Measurements from ENCODE around the gene TUBE1.
A peak's percentile ranks its signal among the peaks of the same experiment; 100 is the strongest.
"Not testable (repeated sequence)": the region's sequence is repeated elsewhere in the genome, so short reads cannot be mapped to it uniquely, and the experiment has no call there.

TUBE1 gene

DNA sequence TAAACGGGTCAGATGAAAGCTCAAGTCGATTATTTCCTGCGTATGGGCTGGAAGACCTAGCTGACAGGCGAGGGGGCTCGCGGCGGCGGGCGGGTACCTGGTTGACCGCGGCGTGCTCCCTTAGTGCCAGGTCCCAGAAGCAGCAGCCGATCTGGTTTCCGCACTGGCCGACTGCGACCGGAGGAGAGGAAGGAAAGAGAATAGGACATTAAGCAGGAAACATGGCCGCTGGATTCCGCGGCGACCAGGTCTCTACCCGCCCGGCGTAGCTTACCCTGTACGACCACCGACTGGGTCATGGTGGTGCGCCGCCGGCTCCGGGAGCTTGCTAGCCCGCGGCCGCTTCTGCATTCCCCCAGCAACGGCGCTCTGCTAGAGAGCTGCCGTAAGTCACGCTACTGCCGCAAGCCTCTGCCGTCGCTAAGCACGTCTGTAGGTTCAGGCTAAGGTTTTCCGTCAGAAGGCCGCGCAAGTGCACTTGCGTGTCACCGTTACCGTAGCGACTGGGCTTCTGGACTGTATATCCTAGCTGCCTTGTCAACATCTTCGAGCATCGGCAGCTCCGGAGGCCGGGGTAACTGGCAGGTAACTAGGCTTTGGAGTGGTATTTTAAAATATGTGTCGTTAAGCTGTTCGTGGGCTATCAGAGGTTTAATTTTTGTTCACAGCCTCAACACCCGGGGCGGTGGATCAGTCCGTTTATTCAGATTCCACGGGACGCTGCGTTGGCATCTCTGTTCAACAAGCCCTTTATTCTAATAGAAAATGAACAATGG lies at the start of gene TUBE1, which contains the start of gene FAM229B:
Gene TUBE1, minus strand, starts transcription at position 347 of the 776 bp plus-strand sequence. Its CDS starts 48 bp downstream, at position 299.
Gene FAM229B, plus strand, starts transcription at position 456 of the 776 bp plus-strand sequence. CDS start 11,693 bp downstream, outside the sequence.
- peak; percentile 88 to 94 for DNase-seq

DNA sequence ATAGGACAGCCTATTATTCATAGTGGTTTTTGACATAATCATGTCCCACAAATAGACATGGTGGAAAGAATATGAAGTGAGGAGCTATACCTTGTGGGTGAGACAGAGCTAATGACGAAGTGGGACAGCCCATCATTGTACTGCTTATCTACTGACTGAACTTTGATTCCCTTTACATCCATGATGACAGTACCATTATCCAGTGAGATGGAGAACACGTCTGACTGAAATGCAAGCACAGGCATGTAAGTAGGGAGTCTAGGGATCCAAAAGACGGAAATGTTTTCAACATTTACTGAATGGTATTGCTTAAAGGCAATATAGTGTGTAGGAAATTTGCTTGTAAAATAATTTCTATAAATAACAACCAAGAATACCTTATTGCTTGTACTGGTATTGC lies 43.6 kb upstream of the TUBE1 start:
- DNase-seq, result no peak

- no peak for DNase-seq
Observed at GRCh38 chr6:112128208-112128607, 40.9 kb upstream of the TUBE1 start.

DNA sequence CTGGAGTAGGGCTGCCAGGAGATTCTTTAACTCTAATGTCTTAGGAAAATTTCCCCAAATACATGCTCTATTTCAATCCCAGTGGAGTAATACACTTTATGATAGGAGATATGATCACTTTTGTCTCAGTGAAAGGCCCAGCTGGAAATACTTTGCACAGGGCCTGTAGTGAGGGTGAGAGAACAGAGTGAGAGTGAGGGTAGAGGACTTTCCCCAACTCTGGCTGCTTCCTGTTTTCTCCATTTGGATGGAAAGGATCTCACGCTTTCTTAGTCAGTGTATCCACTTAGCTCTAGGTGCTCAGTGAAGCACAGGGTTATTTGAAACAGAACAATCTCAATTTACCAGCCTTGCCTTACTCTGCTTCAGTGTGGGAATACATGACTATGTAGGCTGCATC lies 36.7 kb upstream of the TUBE1 start:
- no peak for DNase-seq

DNA sequence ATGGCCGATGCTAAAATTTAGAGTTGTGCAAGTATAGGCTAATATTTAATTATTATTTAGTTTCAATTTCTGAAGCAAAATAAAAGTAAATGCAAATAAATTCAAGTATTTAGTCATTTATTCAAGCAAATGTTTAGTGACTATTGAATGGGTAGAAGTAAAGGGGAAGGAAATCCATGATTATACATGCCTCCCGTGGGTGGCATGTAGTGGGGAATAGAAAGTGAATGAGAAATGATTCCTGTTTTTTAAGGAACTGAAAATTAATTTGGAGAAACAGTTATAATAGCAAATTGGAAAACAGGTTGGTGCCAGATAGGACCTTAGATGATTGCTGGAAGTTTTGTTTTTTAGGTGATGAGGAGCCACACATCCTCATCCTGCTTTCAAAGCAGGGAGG lies 35.5 kb upstream of the TUBE1 start:
- DNase-seq, result no peak

GRCh38 chr6:112118034-112118433 lies 30.8 kb upstream of the TUBE1 start:
- DNase-seq, result no peak

DNA sequence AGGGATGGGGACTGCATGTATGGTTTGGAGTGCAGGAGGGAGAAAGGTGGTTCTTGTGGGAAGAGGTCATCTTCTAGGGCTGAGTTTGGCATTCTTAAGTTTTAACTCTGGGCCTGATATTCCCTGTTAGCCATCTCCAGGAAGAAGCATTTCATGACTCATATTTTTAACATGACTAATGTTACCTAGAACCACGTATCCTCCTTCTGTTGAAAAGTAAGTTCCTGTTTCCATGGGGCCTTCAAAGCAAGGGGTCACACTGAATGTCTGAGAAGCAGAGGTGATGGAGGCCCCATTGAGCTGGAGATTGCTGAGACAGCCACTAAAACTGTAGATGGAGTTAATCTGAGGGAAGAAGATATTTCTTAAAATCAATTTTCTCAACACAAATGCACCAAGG lies 30.3 kb upstream of the TUBE1 start:
- no peak for DNase-seq

- no peak for DNase-seq
Observed at GRCh38 chr6:112116221-112116620, 28.9 kb upstream of the TUBE1 start.

DNA sequence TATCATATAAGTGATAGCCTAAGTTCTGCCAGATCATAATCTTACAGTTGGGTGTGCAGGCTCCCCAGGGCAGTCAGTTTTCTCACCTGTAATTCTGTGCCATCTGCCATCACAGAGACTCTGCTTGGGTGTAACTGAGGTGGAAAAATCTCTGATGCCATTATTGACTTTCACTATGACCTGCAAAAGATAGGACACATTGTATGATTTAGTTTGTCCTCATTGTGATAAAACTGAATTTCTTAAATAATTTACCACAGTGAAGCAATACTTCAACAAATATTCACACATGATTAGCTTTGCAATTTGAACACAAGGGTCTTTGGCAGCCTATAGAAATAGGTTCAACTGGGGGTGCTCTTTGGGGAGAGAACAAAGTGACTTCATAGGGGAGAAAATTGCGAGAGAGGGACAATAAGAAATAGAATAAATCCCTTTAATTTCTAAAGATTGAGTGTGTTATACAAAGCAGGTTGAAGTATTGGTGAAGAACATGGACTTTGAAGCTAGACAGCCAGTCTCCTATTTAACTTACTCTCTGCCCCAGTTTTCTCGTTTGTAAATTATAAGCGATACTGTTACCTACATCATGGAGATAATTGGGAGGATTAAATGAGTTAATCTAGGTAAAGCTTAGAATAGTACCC lies 27.4 kb upstream of the TUBE1 start:
- no peak for DNase-seq

- DNase-seq, result no peak
Observed at GRCh38 chr6:112113918-112114317, 26.6 kb upstream of the TUBE1 start.

GRCh38 chr6:112113431-112113830 lies 26.1 kb upstream of the TUBE1 start:
- DNase-seq, result no peak

DNA sequence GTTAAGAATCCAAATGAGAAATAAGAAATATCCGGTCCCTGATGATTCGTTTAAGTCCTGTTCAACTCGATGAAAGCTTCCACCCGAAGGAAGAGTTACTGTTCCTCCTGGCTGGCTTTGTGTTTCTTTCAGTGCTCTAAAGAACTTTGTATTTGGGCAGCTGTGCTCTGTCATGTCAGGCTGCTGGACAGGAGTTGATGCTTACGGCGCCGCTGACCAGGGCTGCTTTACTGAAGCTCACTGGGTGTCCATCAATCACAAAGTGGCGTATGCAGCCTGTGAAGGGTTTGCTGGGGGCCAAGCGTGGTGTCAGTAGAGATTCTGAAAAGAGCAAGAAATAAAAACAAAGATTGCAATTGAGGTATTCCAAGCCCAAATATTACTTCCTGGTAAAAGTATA lies 22.0 kb upstream of the TUBE1 start:
- DNase-seq, result no peak

DNA sequence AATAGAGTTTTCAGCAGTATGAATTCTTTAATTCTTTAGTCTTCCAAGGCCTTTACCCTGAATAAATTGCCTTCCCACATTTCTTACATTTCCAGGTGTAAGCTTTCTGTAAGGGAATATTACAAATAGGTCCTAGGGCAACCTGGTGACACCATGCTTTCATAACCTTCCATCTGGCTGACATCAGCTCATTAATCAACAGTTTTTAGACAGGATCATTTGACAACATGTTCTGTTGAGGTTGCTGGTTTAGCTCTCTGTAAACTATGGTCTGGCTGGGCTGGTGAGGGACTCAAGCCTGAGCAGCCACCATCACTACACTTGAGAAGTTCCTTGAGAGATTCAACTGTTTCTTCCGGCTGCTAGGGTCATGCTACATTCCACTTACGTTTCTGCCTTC lies 19.3 kb upstream of the TUBE1 start:
- DNase-seq, result no peak

GRCh38 chr6:112106026-112106425 lies 18.7 kb upstream of the TUBE1 start:
- DNase-seq, result not testable (repeated sequence)

DNA sequence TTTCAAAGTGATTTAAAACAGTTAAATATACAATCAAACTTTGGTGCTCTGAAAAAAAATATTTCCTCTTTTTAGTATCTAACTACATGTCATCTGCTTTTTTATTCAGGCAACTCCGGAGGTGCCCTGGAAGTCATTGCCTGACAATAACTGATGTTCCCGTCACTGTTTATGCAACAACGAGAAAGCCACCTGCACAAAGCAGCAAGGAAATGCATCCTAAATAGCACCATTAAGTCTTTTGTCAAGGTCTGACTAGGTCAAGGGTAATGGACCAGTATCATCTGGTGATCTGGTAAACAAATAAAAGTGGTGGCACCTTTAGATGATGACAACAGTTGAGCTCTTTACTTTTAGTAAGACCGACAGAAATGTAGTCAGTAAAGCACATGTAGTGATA lies 13.3 kb upstream of the TUBE1 start:
- DNase-seq, result peak in 1 of 2 experiments; percentile 20

DNA sequence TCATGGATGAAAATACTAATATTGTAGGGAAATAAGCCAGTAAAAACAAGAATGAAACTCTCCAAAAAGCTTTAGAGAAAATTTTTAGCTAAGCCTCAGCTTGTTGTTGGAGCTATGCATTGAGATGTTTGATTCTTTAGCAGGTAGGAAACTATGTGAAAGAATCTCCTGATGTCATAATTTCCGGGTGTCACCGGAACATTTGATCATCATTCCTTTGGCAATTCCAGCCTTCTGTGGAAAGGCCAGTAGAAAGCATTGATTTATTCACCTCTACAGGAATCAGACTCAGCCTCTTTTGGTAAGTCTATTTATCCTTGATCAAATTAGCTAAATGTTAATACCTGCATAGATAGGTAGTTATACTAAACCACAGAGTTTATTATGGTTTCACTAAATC lies 9.6 kb upstream of the TUBE1 start:
- DNase-seq, result no peak

- no peak for DNase-seq
Observed at GRCh38 chr6:112087916-112088315, 634 bp upstream of the TUBE1 start.

DNA sequence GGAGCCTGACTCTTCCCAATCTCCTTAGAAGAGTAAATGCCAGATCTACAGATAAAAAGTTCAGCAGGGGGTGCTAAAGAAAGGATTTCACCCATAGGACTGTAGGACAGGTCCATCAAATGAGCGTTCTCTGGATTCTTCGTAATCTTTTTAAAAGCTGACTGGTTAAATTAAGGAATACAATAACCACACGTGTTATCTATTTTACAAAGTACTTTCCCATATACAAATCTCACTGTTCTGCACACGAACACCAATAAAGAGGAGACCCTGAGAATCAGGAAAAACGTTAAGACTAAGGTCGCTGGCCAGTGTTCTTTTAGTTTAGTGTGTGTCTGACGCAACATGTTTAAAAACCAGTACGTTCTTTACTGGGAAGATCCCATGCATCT lies 542 bp downstream of the TUBE1 start:
- no peak for DNase-seq

GRCh38 chr6:112085286-112086065 lies 1.8 kb downstream of the TUBE1 start:
- no peak for DNase-seq

DNA sequence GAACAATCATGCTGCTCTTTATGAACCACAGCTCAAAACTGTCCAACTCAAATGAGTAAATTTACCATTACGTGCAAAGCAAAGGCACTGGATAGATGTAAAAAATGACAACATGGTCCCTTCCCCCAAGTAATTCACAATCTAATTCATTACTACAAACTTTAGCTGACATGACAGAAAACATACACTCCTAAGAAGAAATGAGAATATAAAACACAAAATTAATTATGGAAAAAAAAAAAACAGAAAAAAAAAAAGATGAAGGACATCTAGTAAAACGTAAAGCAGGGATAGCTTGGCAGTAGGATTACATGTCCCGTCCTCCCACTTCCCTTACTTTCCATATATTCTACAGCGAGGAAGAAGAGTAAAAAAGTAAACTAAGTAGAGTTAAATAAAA lies 5.7 kb downstream of the TUBE1 start:
- DNase-seq, result no peak

DNA sequence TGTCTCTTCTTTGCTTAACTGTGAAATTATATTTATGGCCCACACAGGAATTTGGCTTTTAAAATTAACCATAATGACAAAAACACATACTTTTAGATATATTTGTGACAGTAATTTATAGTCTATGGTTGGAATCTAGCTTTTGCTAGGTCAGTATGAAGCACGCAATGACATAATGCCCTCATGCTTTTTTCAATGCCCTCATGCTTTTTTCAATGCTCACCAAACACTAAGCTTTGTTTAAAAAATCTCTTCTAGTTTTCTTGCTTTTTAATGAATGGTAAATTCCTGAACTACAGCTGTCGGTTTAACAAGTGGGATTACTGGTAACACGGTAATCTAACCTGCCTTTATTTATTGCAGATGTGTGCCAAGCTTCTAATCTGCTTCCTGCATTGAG lies 20.7 kb downstream of the TUBE1 start:
- DNase-seq, result no peak

- no peak for DNase-seq
Observed at GRCh38 chr6:112065426-112065986, 21.8 kb downstream of the TUBE1 start.

GRCh38 chr6:112062966-112063365 lies 24.3 kb downstream of the TUBE1 start:
- DNase-seq, result no peak
